ENCODE data around the gene DISP2. TPM values are rescaled to one million over a fixed set of nuclear protein-coding genes. Genes with fewer than 3 reads are reported as not detected.

DISP2 gene
- total and polyA plus RNA-seq, 2 donors from 2014 or later = 0.04 to 0.69 TPM

DNA sequence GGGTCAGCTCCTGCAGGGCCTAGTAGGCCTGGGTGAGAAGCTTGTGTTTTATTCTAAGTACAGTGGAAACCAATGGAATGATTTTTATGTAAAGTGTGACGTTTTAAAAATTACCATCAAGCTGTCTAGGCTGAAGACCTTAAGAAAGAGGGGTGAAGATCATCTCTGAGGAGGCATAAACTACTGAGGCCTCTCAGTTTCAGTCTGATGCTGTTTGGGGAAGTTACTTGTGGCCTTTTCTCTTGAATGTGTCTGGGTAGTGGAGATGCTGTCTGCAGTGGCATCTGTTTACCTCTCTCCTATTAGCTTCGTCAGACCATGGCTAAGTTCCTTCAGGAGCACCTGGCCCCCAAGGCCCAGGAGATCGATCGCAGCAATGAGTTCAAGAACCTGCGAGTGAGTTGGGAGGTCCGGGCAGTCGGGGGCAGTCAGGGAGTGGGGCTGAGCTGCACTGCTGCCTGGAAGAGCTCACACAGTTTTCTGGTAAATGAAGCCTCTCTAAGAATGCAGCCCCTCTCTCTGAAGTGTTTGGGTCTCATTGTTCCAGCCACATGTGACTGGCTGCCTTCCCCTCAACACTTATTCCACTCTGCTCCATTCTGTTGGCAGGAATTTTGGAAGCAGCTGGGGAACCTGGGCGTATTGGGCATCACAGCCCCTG, 49.4 kb downstream of the DISP2 start:
- peak overlapping the region in 1 of 3 donors; percentile 6 for H3K4me3 ChIP-seq (ENCODE audit: low read length in 3 of 3)
- no peak for DNase-seq
- no peak overlapping the region for H3K9ac ChIP-seq (ENCODE audit: low read length in 3 of 3)
- TF ChIP-seq, protein P1, sequence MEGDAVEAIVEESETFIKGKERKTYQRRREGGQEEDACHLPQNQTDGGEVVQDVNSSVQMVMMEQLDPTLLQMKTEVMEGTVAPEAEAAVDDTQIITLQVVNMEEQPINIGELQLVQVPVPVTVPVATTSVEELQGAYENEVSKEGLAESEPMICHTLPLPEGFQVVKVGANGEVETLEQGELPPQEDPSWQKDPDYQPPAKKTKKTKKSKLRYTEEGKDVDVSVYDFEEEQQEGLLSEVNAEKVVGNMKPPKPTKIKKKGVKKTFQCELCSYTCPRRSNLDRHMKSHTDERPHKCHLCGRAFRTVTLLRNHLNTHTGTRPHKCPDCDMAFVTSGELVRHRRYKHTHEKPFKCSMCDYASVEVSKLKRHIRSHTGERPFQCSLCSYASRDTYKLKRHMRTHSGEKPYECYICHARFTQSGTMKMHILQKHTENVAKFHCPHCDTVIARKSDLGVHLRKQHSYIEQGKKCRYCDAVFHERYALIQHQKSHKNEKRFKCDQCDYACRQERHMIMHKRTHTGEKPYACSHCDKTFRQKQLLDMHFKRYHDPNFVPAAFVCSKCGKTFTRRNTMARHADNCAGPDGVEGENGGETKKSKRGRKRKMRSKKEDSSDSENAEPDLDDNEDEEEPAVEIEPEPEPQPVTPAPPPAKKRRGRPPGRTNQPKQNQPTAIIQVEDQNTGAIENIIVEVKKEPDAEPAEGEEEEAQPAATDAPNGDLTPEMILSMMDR (IDR thresholded peaks at IDR 0.05; ENCODE audit: borderline replicate concordance, extremely low read depth, insufficient read depth) = no peak
- H3K9me3 ChIP-seq (ENCODE audit: control insufficient read depth in 2 of 3, insufficient read depth in 1 of 3, low read length in 3 of 3) = no peaks in the 10 kb centered on the region
- no peak overlapping the region for H3K27ac ChIP-seq (ENCODE audit: low read depth in 2 of 2, low read length in 2 of 2)
- FAIRE-seq = no peak
- H3K27me3 ChIP-seq (ENCODE audit: control insufficient read depth, insufficient read depth, low read length) = no peaks in the 10 kb centered on the region
- peaks cover 0 to 15% (median 0%) of the 10 kb centered on the region in 3 donors for H3K4me1 ChIP-seq (ENCODE audit: control insufficient read depth in 2 of 3, insufficient read depth in 2 of 3, low read depth in 1 of 3, low read length in 3 of 3)
- peaks cover 4 to 20% (median 19%) of the 10 kb centered on the region in 3 donors for H3K36me3 ChIP-seq (ENCODE audit: control insufficient read depth in 2 of 3, insufficient read depth in 3 of 3, low read length in 3 of 3)
- intact Hi-C loops (cut with DNase I) = no loop called here

DNA sequence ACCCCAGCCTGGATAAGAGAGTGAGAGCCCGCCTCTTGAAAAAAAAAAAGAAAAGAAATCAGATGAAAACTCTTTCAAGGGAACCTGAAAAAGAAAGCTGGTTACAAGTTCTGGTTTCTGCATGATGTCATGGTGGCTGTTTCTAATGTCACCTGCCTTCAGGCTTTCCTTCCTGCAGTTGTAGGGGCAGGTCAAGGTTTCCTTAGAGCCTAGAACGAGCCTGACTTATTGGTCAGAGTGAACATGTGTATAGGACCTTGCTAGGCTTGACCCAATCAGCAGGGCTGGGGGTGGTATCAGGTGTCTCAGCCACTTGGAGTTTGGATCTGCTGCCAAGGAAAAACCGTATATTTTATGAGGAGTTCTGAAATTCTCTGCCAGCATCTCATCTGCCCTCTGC, 51.3 kb downstream of the DISP2 start:
- Histone ChIP-seq H3K9ac (ENCODE audit: low read length in 3 of 3) (no peak overlapping the region), H3K4me3 (ENCODE audit: low read length in 3 of 3) (no peak overlapping the region), H3K4me1 (ENCODE audit: control insufficient read depth in 2 of 3, insufficient read depth in 2 of 3, low read depth in 1 of 3, low read length in 3 of 3) (peaks cover 0 to 20% (median 0%) of the 10 kb centered on the region in 3 donors), H3K27ac (ENCODE audit: low read depth in 2 of 2, low read length in 2 of 2) (no peak overlapping the region), H3K27me3 (ENCODE audit: control insufficient read depth, insufficient read depth, low read length) (no peaks in the 10 kb centered on the region), H3K36me3 (ENCODE audit: control insufficient read depth in 2 of 3, insufficient read depth in 3 of 3, low read length in 3 of 3) (peaks cover 4 to 25% (median 24%) of the 10 kb centered on the region in 3 donors), H3K9me3 (ENCODE audit: control insufficient read depth in 2 of 3, insufficient read depth in 1 of 3, low read length in 3 of 3) (no peaks in the 10 kb centered on the region)
- intact Hi-C loops (cut with DNase I) = no loop called here
- FAIRE-seq = no peak
- TF ChIP-seq, protein P1 (IDR thresholded peaks at IDR 0.05; ENCODE audit: borderline replicate concordance, extremely low read depth, insufficient read depth) = no peak
- no peak for DNase-seq

DNA sequence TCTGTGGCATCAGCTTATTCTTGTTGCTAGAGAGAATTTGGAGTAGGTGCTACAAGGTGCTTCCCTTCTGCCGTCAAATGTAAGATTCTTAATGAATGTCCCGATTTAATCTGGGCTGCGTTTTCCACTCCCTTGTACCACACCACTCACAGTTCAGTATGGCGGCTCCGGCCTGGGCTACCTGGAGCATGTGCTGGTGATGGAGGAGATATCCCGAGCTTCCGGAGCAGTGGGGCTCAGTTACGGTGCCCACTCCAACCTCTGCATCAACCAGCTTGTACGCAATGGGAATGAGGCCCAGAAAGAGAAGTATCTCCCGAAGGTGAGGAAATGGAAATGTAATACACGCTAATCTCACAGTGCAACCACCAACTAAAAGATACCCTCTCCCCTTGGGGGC, 52.5 kb downstream of the DISP2 start:
- FAIRE-seq (no peak), DNase-seq (no peak)
- TF ChIP-seq, protein P1 (IDR thresholded peaks at IDR 0.05; ENCODE audit: borderline replicate concordance, extremely low read depth, insufficient read depth) = no peak
- H3K9me3 ChIP-seq (ENCODE audit: control insufficient read depth in 2 of 3, insufficient read depth in 1 of 3, low read length in 3 of 3) = no peaks in the 10 kb centered on the region
- no peak overlapping the region for H3K9ac ChIP-seq (ENCODE audit: low read length in 3 of 3)
- H3K4me3 ChIP-seq (ENCODE audit: low read length in 3 of 3) = no peak overlapping the region
- intact Hi-C loops (cut with DNase I) = no loop called here
- no peaks in the 10 kb centered on the region for H3K27me3 ChIP-seq (ENCODE audit: control insufficient read depth, insufficient read depth, low read length)
- peaks cover 0 to 16% (median 0%) of the 10 kb centered on the region in 3 donors for H3K4me1 ChIP-seq (ENCODE audit: control insufficient read depth in 2 of 3, insufficient read depth in 2 of 3, low read depth in 1 of 3, low read length in 3 of 3)
- peaks cover 6 to 36% (median 29%) of the 10 kb centered on the region in 3 donors for H3K36me3 ChIP-seq (ENCODE audit: control insufficient read depth in 2 of 3, insufficient read depth in 3 of 3, low read length in 3 of 3)
- H3K27ac ChIP-seq (ENCODE audit: low read depth in 2 of 2, low read length in 2 of 2) = no peak overlapping the region
